DOHH2 (cell line): ENCODE results near the gene CNTN4.

ENCODE experiments used
- EZH2phosphoT487 ChIP-seq: fragments of 200-600 bp; sonication (generic); IDR thresholded peaks from 2 replicates; pipeline ENCODE4 v1.6.1; 2017; ENCODE audit warnings: borderline replicate concordance, mild to moderate bottlenecking, antibody characterized with exemption, low read length, moderate library complexity, mixed read lengths
- TF ChIP-seq, protein P1 (sequence below): fragments of 200-600 bp; sonication (generic); IDR thresholded peaks from one replicate; pipeline ENCODE4 v1.5.1; 2014; ENCODE audit warnings: antibody characterized with exemption, mild to moderate bottlenecking, low read depth, low read length; ENCODE audit not compliant: poor library complexity, severe bottlenecking

DNA sequence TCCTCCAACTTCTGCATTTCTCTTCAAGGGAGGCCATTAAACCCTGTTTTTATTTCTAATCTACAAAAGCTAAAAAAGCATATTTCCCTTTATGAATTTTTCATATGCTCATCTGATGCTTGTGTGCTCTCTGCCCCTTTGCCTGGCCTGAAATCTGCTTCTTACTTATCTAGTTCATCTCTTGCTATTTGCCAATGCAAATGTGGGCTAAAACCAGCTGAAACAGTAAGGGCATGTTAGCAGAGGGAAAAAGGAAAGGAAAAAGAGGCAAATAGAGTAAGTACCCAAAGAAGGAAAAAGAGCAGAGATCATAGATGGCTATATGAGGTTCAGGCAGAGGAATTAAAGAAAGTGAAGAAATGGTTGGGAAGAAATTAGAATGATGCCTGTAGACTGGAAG is 185.2 kb downstream of the CNTN4 start:
- TF ChIP-seq, protein P1, sequence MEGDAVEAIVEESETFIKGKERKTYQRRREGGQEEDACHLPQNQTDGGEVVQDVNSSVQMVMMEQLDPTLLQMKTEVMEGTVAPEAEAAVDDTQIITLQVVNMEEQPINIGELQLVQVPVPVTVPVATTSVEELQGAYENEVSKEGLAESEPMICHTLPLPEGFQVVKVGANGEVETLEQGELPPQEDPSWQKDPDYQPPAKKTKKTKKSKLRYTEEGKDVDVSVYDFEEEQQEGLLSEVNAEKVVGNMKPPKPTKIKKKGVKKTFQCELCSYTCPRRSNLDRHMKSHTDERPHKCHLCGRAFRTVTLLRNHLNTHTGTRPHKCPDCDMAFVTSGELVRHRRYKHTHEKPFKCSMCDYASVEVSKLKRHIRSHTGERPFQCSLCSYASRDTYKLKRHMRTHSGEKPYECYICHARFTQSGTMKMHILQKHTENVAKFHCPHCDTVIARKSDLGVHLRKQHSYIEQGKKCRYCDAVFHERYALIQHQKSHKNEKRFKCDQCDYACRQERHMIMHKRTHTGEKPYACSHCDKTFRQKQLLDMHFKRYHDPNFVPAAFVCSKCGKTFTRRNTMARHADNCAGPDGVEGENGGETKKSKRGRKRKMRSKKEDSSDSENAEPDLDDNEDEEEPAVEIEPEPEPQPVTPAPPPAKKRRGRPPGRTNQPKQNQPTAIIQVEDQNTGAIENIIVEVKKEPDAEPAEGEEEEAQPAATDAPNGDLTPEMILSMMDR, result no peak
- TF ChIP-seq EZH2phosphoT487, result no peak
